GM19193 (cell line): ENCODE measurements around the gene BCL10.

Experiments used
- POLR2A ChIP-seq: IDR thresholded peaks from 4 replicates; pipeline ENCODE4 v1.6.1; 2011; ENCODE audit not compliant: insufficient read depth, insufficient read length; ENCODE audit errors: extremely low read depth

The BCL10 gene

GRCh38 chr1:85224734-85225623 lies 51.5 kb downstream of the BCL10 start:
- TF ChIP-seq POLR2A: no peak

GRCh38 chr1:85224295-85224694 lies 52.1 kb downstream of the BCL10 start:
- no peak for TF ChIP-seq POLR2A

GRCh38 chr1:85223334-85223733 lies 53.1 kb downstream of the BCL10 start:
- no peak for TF ChIP-seq POLR2A

GRCh38 chr1:85220756-85221201 lies 55.7 kb downstream of the BCL10 start:
- no peak for TF ChIP-seq POLR2A

- TF ChIP-seq POLR2A: no peak
These were observed 56.4 kb downstream of the BCL10 start for GRCh38 chr1:85219853-85220610.

GRCh38 chr1:85216697-85217096 lies 59.7 kb downstream of the BCL10 start:
- TF ChIP-seq POLR2A: no peak
